DOHH2 (cell line): Measurements from ENCODE around the gene RASGRP2.

Experiments used
- H3F3A ChIP-seq: fragments of 200-600 bp; sonication (generic), shearing (Covaris generic); 2 replicates; pipeline ENCODE4 v1.6.0; 2016; ENCODE audit warnings: antibody characterized with exemption, mild to moderate bottlenecking; ENCODE audit not compliant: control insufficient read depth, insufficient read depth
- H3K27ac ChIP-seq: fragments of 200-600 bp; sonication (generic); 2 replicates; pipeline ENCODE4 v1.5.1; 2014; ENCODE audit warnings: low read depth, mild to moderate bottlenecking, low read length, moderate library complexity
- H3K27me3 ChIP-seq: fragments of 200-600 bp; sonication (generic); 2 replicates; pipeline ENCODE4 v1.6.1; 2014; ENCODE audit warnings: mild to moderate bottlenecking, low read length, mixed read lengths; ENCODE audit not compliant: control insufficient read depth
- H3K36me3 ChIP-seq: fragments of 200-600 bp; sonication (generic); 2 replicates; pipeline ENCODE4 v1.6.1; 2014; ENCODE audit warnings: mild to moderate bottlenecking, low read length, moderate library complexity, mixed read lengths; ENCODE audit not compliant: control insufficient read depth
- H3K4me1 ChIP-seq: fragments of 200-600 bp; sonication (generic); 2 replicates; pipeline ENCODE4 v1.6.1; 2014; ENCODE audit warnings: mild to moderate bottlenecking, low read length, mixed read lengths; ENCODE audit not compliant: control insufficient read depth
- H3K4me2 ChIP-seq: fragments of 200-600 bp; sonication (generic); 2 replicates; pipeline ENCODE4 v1.6.0; 2014; ENCODE audit warnings: mild to moderate bottlenecking, low read length, moderate library complexity
- H3K4me3 ChIP-seq: fragments of 200-600 bp; sonication (generic); 2 replicates; pipeline ENCODE4 v1.5.1; 2014; ENCODE audit warnings: mild to moderate bottlenecking, low read length, mixed read lengths
- H3K79me2 ChIP-seq: fragments of 200-600 bp; sonication (generic); 2 replicates; pipeline ENCODE4 v1.6.1; 2014; ENCODE audit warnings: mild to moderate bottlenecking, low read length, mixed read lengths; ENCODE audit not compliant: control insufficient read depth
- H3K9me2 ChIP-seq: fragments of 200-600 bp; sonication (generic); replicated peaks from 2 replicates; pipeline ENCODE4 v1.6.1; 2014; ENCODE audit warnings: mild to moderate bottlenecking, low read length, mixed read lengths; ENCODE audit not compliant: control insufficient read depth
- H3K9me3 ChIP-seq: fragments of 200-600 bp; sonication (generic); 2 replicates; pipeline ENCODE4 v1.6.1; 2014; ENCODE audit warnings: antibody characterized with exemption, low read length, mixed read lengths; ENCODE audit not compliant: control insufficient read depth, insufficient read depth
- H4K20me1 ChIP-seq: fragments of 200-600 bp; sonication (generic); 2 replicates; pipeline ENCODE4 v1.6.0; 2014; ENCODE audit warnings: low read depth, mild to moderate bottlenecking, antibody characterized with exemption, low read length, moderate library complexity; ENCODE audit not compliant: control insufficient read depth, insufficient read depth
- CTCF ChIP-seq: fragments of 200-600 bp; sonication (generic); IDR thresholded peaks from one replicate; pipeline ENCODE4 v1.5.1; 2014; ENCODE audit warnings: antibody characterized with exemption, mild to moderate bottlenecking, low read depth, low read length; ENCODE audit not compliant: poor library complexity, severe bottlenecking
- EZH2phosphoT487 ChIP-seq: fragments of 200-600 bp; sonication (generic); IDR thresholded peaks from 2 replicates; pipeline ENCODE4 v1.6.1; 2017; ENCODE audit warnings: borderline replicate concordance, mild to moderate bottlenecking, antibody characterized with exemption, low read length, moderate library complexity, mixed read lengths

Gene RASGRP2

GRCh38 chr11:64764040-64764611 lies 20.2 kb upstream of the RASGRP2 start:
- peaks cover 74% of the 10 kb centered on the region for H3K36me3 ChIP-seq
- H3K9me2 ChIP-seq = no peaks in the 10 kb centered on the region
- no peak overlapping the region for H3K4me3 ChIP-seq
- H3K27ac ChIP-seq = peak overlapping the region; percentile 45; the same call in 1 of the 2 replicates
- H4K20me1 ChIP-seq = peaks cover 42% of the 10 kb centered on the region
- no peaks in the 10 kb centered on the region for H3K27me3 ChIP-seq
- peaks cover 28% of the 10 kb centered on the region for H3K79me2 ChIP-seq
- no peaks in the 10 kb centered on the region for H3K9me3 ChIP-seq
- TF ChIP-seq EZH2phosphoT487 = no peak
- TF ChIP-seq CTCF = no peak
- peaks cover 66% of the 10 kb centered on the region for H3F3A ChIP-seq
- peak overlapping the region; percentile 11; the same call in 1 of the 2 replicates for H3K4me2 ChIP-seq
- peaks cover 82% of the 10 kb centered on the region for H3K4me1 ChIP-seq

- Histone ChIP-seq H3K27me3 (no peaks in the 10 kb centered on the region), H3K79me2 (peaks cover 23% of the 10 kb centered on the region), H3F3A (peaks cover 60% of the 10 kb centered on the region), H3K4me2 (peak overlapping the region; percentile 11), H4K20me1 (peaks cover 41% of the 10 kb centered on the region), H3K4me1 (peaks cover 78% of the 10 kb centered on the region), H3K27ac (peak overlapping the region; percentile 45), H3K9me3 (no peaks in the 10 kb centered on the region), H3K4me3 (no peak overlapping the region), H3K36me3 (peaks cover 68% of the 10 kb centered on the region), H3K9me2 (no peaks in the 10 kb centered on the region)
- no peak for TF ChIP-seq EZH2phosphoT487
- no peak for TF ChIP-seq CTCF
These were observed 19.6 kb upstream of the RASGRP2 start for GRCh38 chr11:64763526-64764039.

- peak overlapping the region; percentile 45 for H3K27ac ChIP-seq
- H3K4me3 ChIP-seq = no peak overlapping the region
- TF ChIP-seq EZH2phosphoT487 = no peak
- TF ChIP-seq CTCF = no peak
- no peaks in the 10 kb centered on the region for H3K9me2 ChIP-seq
- H3K9me3 ChIP-seq = no peaks in the 10 kb centered on the region
- peaks cover 62% of the 10 kb centered on the region for H3K36me3 ChIP-seq
- peaks cover 72% of the 10 kb centered on the region for H3K4me1 ChIP-seq
- peaks cover 39% of the 10 kb centered on the region for H4K20me1 ChIP-seq
- peaks cover 17% of the 10 kb centered on the region for H3K79me2 ChIP-seq
- H3K4me2 ChIP-seq = peak overlapping the region; percentile 11
- H3K27me3 ChIP-seq = no peaks in the 10 kb centered on the region
- peaks cover 53% of the 10 kb centered on the region for H3F3A ChIP-seq
These were observed 19.0 kb upstream of the RASGRP2 start for GRCh38 chr11:64762674-64763525.
